Measurements from ENCODE around the gene MROH2A. TPM values are rescaled to one million over a fixed set of nuclear protein-coding genes. Genes with fewer than 3 reads are reported as not detected.
"Not testable (repeated sequence)": the region's sequence is repeated elsewhere in the genome, so short reads cannot be mapped to it uniquely, and the experiment has no call there.

The MROH2A gene
- total and polyA plus RNA-seq, 9 of the 15 experiments (the other 6 are each of a cell fraction or from before 2014, with no cell fraction given), result 0.03 TPM; not detected in 8

- Histone ChIP-seq H3K9ac (ENCODE audit: insufficient read depth in 1 of 2, low read depth in 2 of 2, low read length in 2 of 2) (no peak overlapping the region), H3K4me1 (replicated peaks in 1 of 2; ENCODE audit: control insufficient read depth in 2 of 2, insufficient read depth in 2 of 2, low read length in 2 of 2) (peaks cover 0 to 7% of the 10 kb centered on the region in 2 experiments; a peak in 2 of 5 replicates), H3K27me3 (ENCODE audit: control insufficient read depth in 2 of 2, insufficient read depth in 2 of 2, low read length in 2 of 2) (no peaks in the 10 kb centered on the region), H3K79me2 (ENCODE audit: control insufficient read depth, insufficient read depth, low read length) (no peaks in the 10 kb centered on the region), H4K20me1 (replicated peaks; ENCODE audit: control insufficient read depth, insufficient read depth, low read length) (no peaks in the 10 kb centered on the region), H3K4me3 (no peak overlapping the region), H3K9me3 (replicated peaks; ENCODE audit: control insufficient read depth, insufficient read depth, low read depth, low read length) (no peaks in the 10 kb centered on the region), H3K4me2 (ENCODE audit: insufficient read depth, low read length) (no peak overlapping the region), H3K27ac (ENCODE audit: extremely low read depth, low read depth, low read length) (no peak overlapping the region), H2AFZ (ENCODE audit: low read depth, low read length) (no peak overlapping the region), H3K9me1 (ENCODE audit: control insufficient read depth, insufficient read depth, low read length) (no peaks in the 10 kb centered on the region), H3K36me3 (ENCODE audit: control insufficient read depth, insufficient read depth, low read length) (no peaks in the 10 kb centered on the region)
- no peak for FAIRE-seq
- POLR2A ChIA-PET, result no interaction called here
- intact Hi-C loops (cut with micrococcal nuclease) (no loop called here), in situ Hi-C loops (cut with MboI) (no loop called here)
- ATAC-seq, result no peak
- DNase-seq (ENCODE audit: extremely low read depth in 1 of 4, low spot score in 3 of 4), result no peak
- no TSS peak for BruUV-seq (replicated peaks)
- TF ChIP-seq MYBL2 (IDR thresholded peaks at IDR 0.05; ENCODE audit: low read depth), result no peak
- no peak for TF ChIP-seq MYBL2 (CRISPR knock-in tag; IDR thresholded peaks at IDR 0.05; ENCODE audit: borderline replicate concordance)
- TF ChIP-seq MEF2A (IDR thresholded peaks at IDR 0.05; ENCODE audit: control insufficient read depth, low read depth, low read length), result no peak
- no peak for TF ChIP-seq HNRNPK (IDR thresholded peaks at IDR 0.05; ENCODE audit: low read depth, low read length, poor library complexity, severe bottlenecking)
- no peak for TF ChIP-seq CBFA2T2 (conservative IDR thresholded peaks at IDR 0.05)
- TF ChIP-seq THRA (IDR thresholded peaks at IDR 0.05), result no peak
- TF ChIP-seq HMG20B (CRISPR knock-in tag; IDR thresholded peaks at IDR 0.05), result no peak
- TF ChIP-seq HINFP (tag; conservative IDR thresholded peaks at IDR 0.05; ENCODE audit: low read depth), result no peak
- TF ChIP-seq SLC30A9 (CRISPR knock-in tag; IDR thresholded peaks at IDR 0.05), result no peak
- no peak for TF ChIP-seq SRSF9 (IDR thresholded peaks at IDR 0.05; ENCODE audit: borderline replicate concordance, low read depth, low read length)
- WGBS (ENCODE audit: insufficient coverage, low coverage, missing lambda C conversion rate), result 0% methylated on average over 3 of the region's 5 CpGs
- CTCF ChIA-PET (ENCODE audit: low intra/inter-chr PET ratio), result no interaction called here
Observed at GRCh38 chr2:233745073-233745755, 32.9 kb upstream of the MROH2A start.

DNA sequence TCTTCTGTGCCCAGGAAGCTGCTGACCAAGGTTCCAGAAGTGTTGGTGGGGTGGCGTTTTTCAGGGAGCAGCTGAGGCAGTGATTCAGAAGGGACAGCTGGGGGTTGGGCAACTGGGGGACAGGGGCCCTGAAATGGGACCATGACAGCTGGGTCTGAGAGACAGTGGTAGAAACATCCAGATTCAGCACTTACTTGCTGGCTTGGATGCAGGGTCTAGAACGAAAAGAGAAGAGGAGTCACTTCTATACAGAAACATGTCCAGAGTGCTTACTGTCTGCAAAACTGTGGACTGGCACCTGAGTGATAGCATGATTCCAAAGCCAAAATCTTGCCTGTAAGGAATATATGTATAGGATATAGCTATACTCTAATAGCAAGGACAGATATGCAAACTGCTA is 32.3 kb upstream of the MROH2A start:
- in situ Hi-C loops (cut with MboI); H3K9ac ChIP-seq (ENCODE audit: insufficient read depth in 1 of 2, low read depth in 2 of 2, low read length in 2 of 2); H4K20me1 ChIP-seq (replicated peaks; ENCODE audit: control insufficient read depth, insufficient read depth, low read length); H3K9me3 ChIP-seq (replicated peaks; ENCODE audit: control insufficient read depth, insufficient read depth, low read depth, low read length); DNase-seq (ENCODE audit: extremely low read depth in 1 of 4, low spot score in 3 of 4); BruUV-seq (replicated peaks); ATAC-seq; H2AFZ ChIP-seq (ENCODE audit: low read depth, low read length); H3K27me3 ChIP-seq (ENCODE audit: control insufficient read depth in 2 of 2, insufficient read depth in 2 of 2, low read length in 2 of 2); H3K27ac ChIP-seq (ENCODE audit: extremely low read depth, low read depth, low read length); H3K9me1 ChIP-seq (ENCODE audit: control insufficient read depth, insufficient read depth, low read length); intact Hi-C loops (cut with micrococcal nuclease); H3K4me1 ChIP-seq (replicated peaks in 1 of 2; ENCODE audit: control insufficient read depth in 2 of 2, insufficient read depth in 2 of 2, low read length in 2 of 2); H3K79me2 ChIP-seq (ENCODE audit: control insufficient read depth, insufficient read depth, low read length); H3K4me2 ChIP-seq (ENCODE audit: insufficient read depth, low read length); H3K4me3 ChIP-seq; POLR2A ChIA-PET; H3K36me3 ChIP-seq (ENCODE audit: control insufficient read depth, insufficient read depth, low read length); FAIRE-seq; CTCF ChIA-PET (ENCODE audit: low intra/inter-chr PET ratio): not testable (repeated sequence)
- WGBS (ENCODE audit: insufficient coverage, low coverage, missing lambda C conversion rate), result 0% methylated on average over 2 of the region's 2 CpGs
